Uterus (tissue), 2 donors: ENCODE measurements around the gene GNLY.

Source experiments
- CTCF ChIP-seq, 4 experiments: fragments of 200-600 bp in 2 of 4; fragments of 450-650 bp in 2 of 4; sonication (generic) in 2 of 4; IDR thresholded peaks; one replicate each; pipeline ENCODE4 v1.5.1; 2016 to 2019; ENCODE audit warnings: antibody characterized with exemption in 4 of 4, mild to moderate bottlenecking in 2 of 4, moderate library complexity in 1 of 4
- POLR2A ChIP-seq, 2 donors: fragments of 450-650 bp; IDR thresholded peaks; one replicate each; pipeline ENCODE4 v1.6.1; 2016; ENCODE audit warnings: antibody characterized with exemption in 2 of 2, mild to moderate bottlenecking in 1 of 2, moderate library complexity in 1 of 2

GRCh38 chr2:85712336-85712735 lies 18.2 kb downstream of the GNLY start:
- TF ChIP-seq CTCF (IDR thresholded peaks at IDR 0.05) (no peak), POLR2A (IDR thresholded peaks at IDR 0.05) (no peak)
